HUES48 (cell line): Measurements from ENCODE around the gene PACRG.

Experiments used
- H3K27ac ChIP-seq: one replicate; pipeline ENCODE4 v1.7.0; 2013; ENCODE audit warnings: low read depth, low read length, inconsistent platforms
- H3K27me3 ChIP-seq: 2 replicates; pipeline ENCODE4 v1.6.1; 2013; ENCODE audit warnings: mild to moderate bottlenecking, low read length; ENCODE audit not compliant: control insufficient read depth, insufficient read depth
- H3K36me3 ChIP-seq: 2 replicates; pipeline ENCODE4 v1.6.1; 2013; ENCODE audit warnings: low read length; ENCODE audit not compliant: control insufficient read depth, insufficient read depth
- H3K4me1 ChIP-seq: 2 replicates; pipeline ENCODE4 v1.6.1; 2013; ENCODE audit warnings: mild to moderate bottlenecking, low read length; ENCODE audit not compliant: control insufficient read depth, insufficient read depth
- H3K4me3 ChIP-seq: 2 replicates; pipeline ENCODE4 v1.5.1; 2013; ENCODE audit warnings: mild to moderate bottlenecking, low read depth, low read length
- H3K9ac ChIP-seq: 2 replicates; pipeline ENCODE4 v1.6.1; 2013; ENCODE audit warnings: mild to moderate bottlenecking, low read depth, low read length, moderate library complexity
- H3K9me3 ChIP-seq: 2 replicates; pipeline ENCODE4 v1.6.1; 2013; ENCODE audit warnings: low read length; ENCODE audit not compliant: control insufficient read depth, insufficient read depth

The PACRG gene

GRCh38 chr6:162773996-162774395, 46.2 kb downstream of the PACRG start:
- H3K36me3 ChIP-seq: no peaks in the 10 kb centered on the region
- no peaks in the 10 kb centered on the region for H3K27me3 ChIP-seq
- no peak overlapping the region for H3K27ac ChIP-seq
- no peaks in the 10 kb centered on the region for H3K9me3 ChIP-seq
- H3K4me3 ChIP-seq: no peak overlapping the region
- H3K4me1 ChIP-seq: no peaks in the 10 kb centered on the region
- no peak overlapping the region for H3K9ac ChIP-seq

GRCh38 chr6:162777091-162777490, 49.3 kb downstream of the PACRG start:
- Histone ChIP-seq H3K27ac (no peak overlapping the region), H3K4me1 (no peaks in the 10 kb centered on the region), H3K27me3 (no peaks in the 10 kb centered on the region), H3K9ac (no peak overlapping the region), H3K36me3 (no peaks in the 10 kb centered on the region), H3K4me3 (no peak overlapping the region), H3K9me3 (peaks cover 2% of the 10 kb centered on the region; the same call in 1 of the 2 replicates)

- Histone ChIP-seq H3K4me1 (no peaks in the 10 kb centered on the region), H3K36me3 (no peaks in the 10 kb centered on the region), H3K9me3 (peaks cover 2% of the 10 kb centered on the region; the same call in 1 of the 2 replicates), H3K27ac (no peak overlapping the region), H3K9ac (no peak overlapping the region), H3K4me3 (no peak overlapping the region), H3K27me3 (no peaks in the 10 kb centered on the region)
These were observed 50.8 kb downstream of the PACRG start for GRCh38 chr6:162778603-162779002.

GRCh38 chr6:162785632-162786242, 58.0 kb downstream of the PACRG start:
- Histone ChIP-seq H3K27ac (no peak overlapping the region), H3K36me3 (no peaks in the 10 kb centered on the region), H3K9me3 (peaks cover 7% of the 10 kb centered on the region; the same call in 1 of the 2 replicates), H3K4me1 (no peaks in the 10 kb centered on the region), H3K4me3 (no peak overlapping the region), H3K9ac (no peak overlapping the region), H3K27me3 (no peaks in the 10 kb centered on the region)

- no peaks in the 10 kb centered on the region for H3K36me3 ChIP-seq
- H3K4me1 ChIP-seq: no peaks in the 10 kb centered on the region
- no peaks in the 10 kb centered on the region for H3K9me3 ChIP-seq
- H3K27me3 ChIP-seq: no peaks in the 10 kb centered on the region
- no peak overlapping the region for H3K27ac ChIP-seq
- no peak overlapping the region for H3K4me3 ChIP-seq
- H3K9ac ChIP-seq: no peak overlapping the region
These were observed 70.9 kb downstream of the PACRG start for GRCh38 chr6:162798546-162799266.

GRCh38 chr6:162814426-162814973, 86.7 kb downstream of the PACRG start:
- Histone ChIP-seq H3K4me3 (no peak overlapping the region), H3K27ac (no peak overlapping the region), H3K27me3 (no peaks in the 10 kb centered on the region), H3K4me1 (no peaks in the 10 kb centered on the region), H3K36me3 (no peaks in the 10 kb centered on the region), H3K9ac (no peak overlapping the region), H3K9me3 (no peaks in the 10 kb centered on the region)

GRCh38 chr6:162817196-162817595, 89.4 kb downstream of the PACRG start:
- Histone ChIP-seq H3K27ac (no peak overlapping the region), H3K36me3 (no peaks in the 10 kb centered on the region), H3K9ac (no peak overlapping the region), H3K4me1 (no peaks in the 10 kb centered on the region), H3K9me3 (no peaks in the 10 kb centered on the region), H3K27me3 (no peaks in the 10 kb centered on the region), H3K4me3 (no peak overlapping the region)

- Histone ChIP-seq H3K36me3 (no peaks in the 10 kb centered on the region), H3K9me3 (no peaks in the 10 kb centered on the region), H3K27ac (no peak overlapping the region), H3K4me1 (no peaks in the 10 kb centered on the region), H3K9ac (no peak overlapping the region), H3K4me3 (no peak overlapping the region), H3K27me3 (no peaks in the 10 kb centered on the region)
These were observed 91.5 kb downstream of the PACRG start for GRCh38 chr6:162819284-162819683.

GRCh38 chr6:162821102-162821501, 93.3 kb downstream of the PACRG start:
- Histone ChIP-seq H3K4me1 (no peaks in the 10 kb centered on the region), H3K4me3 (no peak overlapping the region), H3K27ac (no peak overlapping the region), H3K27me3 (no peaks in the 10 kb centered on the region), H3K9me3 (no peaks in the 10 kb centered on the region), H3K9ac (no peak overlapping the region), H3K36me3 (no peaks in the 10 kb centered on the region)

- Histone ChIP-seq H3K4me1 (no peaks in the 10 kb centered on the region), H3K9me3 (no peaks in the 10 kb centered on the region), H3K9ac (no peak overlapping the region), H3K36me3 (no peaks in the 10 kb centered on the region), H3K27ac (no peak overlapping the region), H3K27me3 (no peaks in the 10 kb centered on the region), H3K4me3 (no peak overlapping the region)
These were observed 97.8 kb downstream of the PACRG start for GRCh38 chr6:162825597-162825996.

- Histone ChIP-seq H3K36me3 (no peaks in the 10 kb centered on the region), H3K4me1 (no peaks in the 10 kb centered on the region), H3K4me3 (no peak overlapping the region), H3K27me3 (no peaks in the 10 kb centered on the region), H3K9me3 (no peaks in the 10 kb centered on the region), H3K9ac (no peak overlapping the region), H3K27ac (no peak overlapping the region)
These were observed 101.4 kb downstream of the PACRG start for GRCh38 chr6:162829013-162829742.
